Activated B cell treated with CpG ODN at 0.5 μM for 24 hours (primary cell): ENCODE measurements around the gene AFF3. TPM values are rescaled to one million over a fixed set of nuclear protein-coding genes. Genes with fewer than 3 reads are reported as not detected.

Experiments
- ATAC-seq: fragments of 200-7000 bp; cut with Tn5 transposase; one replicate; pipeline ENCODE4 v1.10.0; 2021; ENCODE audit warnings: low read depth, mild to moderate bottlenecking, moderate library complexity
- CTCF ChIA-PET: fragments of 350-600 bp; sonication (Branson Sonifier 250); formaldehyde crosslinking; loops from one replicate; lab custom pipeline; 2021; ENCODE audit warnings: antibody characterized with exemption; lab: Charles Lee
- POLR2A ChIA-PET: fragments of 350-600 bp; sonication (Branson Sonifier 250); formaldehyde crosslinking; loops from one replicate; lab custom pipeline; 2021; ENCODE audit warnings: antibody characterized with exemption; lab: Charles Lee
- DNase-seq: peaks from one replicate; pipeline ENCODE4 v3.0.0; 2022
- H3K27ac Mint-ChIP-seq: one replicate; pipeline ENCODE4 v1.8.0; 2020; ENCODE audit warnings: mixed read lengths
- H3K27me3 Mint-ChIP-seq: one replicate; pipeline ENCODE4 v1.8.0; 2021; ENCODE audit warnings: mixed read lengths
- H3K36me3 Mint-ChIP-seq: one replicate; pipeline ENCODE4 v1.8.0; 2021; ENCODE audit warnings: low read depth, mixed read lengths
- H3K4me1 Mint-ChIP-seq: one replicate; pipeline ENCODE4 v1.8.0; 2021; ENCODE audit warnings: mixed read lengths
- H3K4me3 Mint-ChIP-seq: one replicate; pipeline ENCODE4 v1.8.0; 2020; ENCODE audit warnings: mild to moderate bottlenecking, mixed read lengths
- H3K9me3 Mint-ChIP-seq: one replicate; pipeline ENCODE4 v1.8.0; 2020; ENCODE audit warnings: mixed read lengths
- intact Hi-C: fragments of 100-400 bp; cut with micrococcal nuclease; formaldehyde crosslinking; loops from one replicate; pipeline ENCODE4 v1.15.1; 2024
- total RNA-seq: library from RNA; stranded (reverse); gene quantifications from 2 replicates; pipeline ENCODE4 v1.2.3, GENCODE V29; 2022
- TF ChIP-seq, protein P1 (sequence below): fragments of 200-600 bp; IDR thresholded peaks from one replicate; pipeline ENCODE4 v1.8.0; 2022; ENCODE audit warnings: antibody characterized with exemption, mild to moderate bottlenecking

The AFF3 gene
- total RNA-seq, 1 donor from 2014 or later, result 271 TPM

DNA sequence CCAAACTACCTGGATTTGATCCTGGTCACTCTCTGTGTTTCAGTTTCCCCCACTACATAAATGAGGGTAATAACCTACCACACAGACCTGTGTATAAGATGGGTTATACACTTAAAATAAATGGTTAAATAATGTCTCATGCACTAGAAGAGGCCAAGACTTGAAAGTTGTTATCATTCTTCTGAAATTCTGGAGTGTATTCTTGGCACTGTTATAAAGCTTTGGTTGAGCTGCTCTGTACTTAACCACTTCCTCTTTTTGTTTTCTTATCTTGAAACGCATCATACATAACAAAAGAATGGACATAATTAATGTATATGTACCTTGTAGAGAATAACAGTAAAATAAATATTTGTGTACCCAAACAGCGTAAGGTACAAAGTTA, 281.0 kb downstream of the AFF3 start:
- no peak for DNase-seq
- POLR2A ChIA-PET, result no interaction called here
- Mint-ChIP-seq H3K4me1 (peaks cover 73% of the 10 kb centered on the region), H3K9me3 (no peaks in the 10 kb centered on the region), H3K36me3 (peaks cover 33% of the 10 kb centered on the region), H3K27ac (no peak overlapping the region), H3K27me3 (no peaks in the 10 kb centered on the region), H3K4me3 (peak overlapping the region; percentile 41)
- ATAC-seq, result peak; percentile 73
- intact Hi-C loops, result loop anchor here (10.0 kb wide), 1 partner anchor 383 kb away; no protein-coding TSS in a partner anchor
- CTCF ChIA-PET, result no interaction called here
- TF ChIP-seq, protein P1, sequence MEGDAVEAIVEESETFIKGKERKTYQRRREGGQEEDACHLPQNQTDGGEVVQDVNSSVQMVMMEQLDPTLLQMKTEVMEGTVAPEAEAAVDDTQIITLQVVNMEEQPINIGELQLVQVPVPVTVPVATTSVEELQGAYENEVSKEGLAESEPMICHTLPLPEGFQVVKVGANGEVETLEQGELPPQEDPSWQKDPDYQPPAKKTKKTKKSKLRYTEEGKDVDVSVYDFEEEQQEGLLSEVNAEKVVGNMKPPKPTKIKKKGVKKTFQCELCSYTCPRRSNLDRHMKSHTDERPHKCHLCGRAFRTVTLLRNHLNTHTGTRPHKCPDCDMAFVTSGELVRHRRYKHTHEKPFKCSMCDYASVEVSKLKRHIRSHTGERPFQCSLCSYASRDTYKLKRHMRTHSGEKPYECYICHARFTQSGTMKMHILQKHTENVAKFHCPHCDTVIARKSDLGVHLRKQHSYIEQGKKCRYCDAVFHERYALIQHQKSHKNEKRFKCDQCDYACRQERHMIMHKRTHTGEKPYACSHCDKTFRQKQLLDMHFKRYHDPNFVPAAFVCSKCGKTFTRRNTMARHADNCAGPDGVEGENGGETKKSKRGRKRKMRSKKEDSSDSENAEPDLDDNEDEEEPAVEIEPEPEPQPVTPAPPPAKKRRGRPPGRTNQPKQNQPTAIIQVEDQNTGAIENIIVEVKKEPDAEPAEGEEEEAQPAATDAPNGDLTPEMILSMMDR, result no peak

DNA sequence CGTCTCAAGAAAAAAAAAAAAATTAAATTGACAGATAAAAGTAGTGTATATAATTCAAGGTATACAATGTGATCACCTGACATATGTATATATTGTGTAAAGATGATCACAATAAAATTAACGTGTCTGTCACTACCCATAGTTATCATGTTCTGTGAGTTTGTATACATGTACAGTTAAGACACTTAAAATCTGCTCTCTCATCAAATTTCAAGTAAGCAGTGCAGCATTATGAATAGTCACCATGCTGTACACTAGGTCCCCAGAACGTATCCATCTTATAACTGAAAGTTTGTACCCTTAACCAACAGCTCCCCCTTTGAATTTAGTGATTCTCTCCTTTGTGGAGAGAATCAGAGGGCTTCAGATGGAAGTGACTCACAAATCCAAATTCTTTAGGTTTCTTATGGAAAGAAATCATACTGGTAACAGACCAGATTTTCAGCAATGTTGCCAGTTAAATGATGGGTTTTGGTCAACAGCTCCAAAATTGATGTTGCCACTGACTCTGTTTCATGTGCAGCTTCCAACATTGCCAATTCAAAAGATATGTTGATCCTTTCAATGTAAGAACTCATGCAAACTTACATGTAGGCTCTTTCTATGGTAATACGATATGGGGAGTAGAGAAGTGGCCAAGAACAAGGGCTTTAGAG, 281.5 kb downstream of the AFF3 start:
- Mint-ChIP-seq H3K4me3 (peak overlapping the region; percentile 41), H3K36me3 (peaks cover 33% of the 10 kb centered on the region), H3K9me3 (no peaks in the 10 kb centered on the region), H3K27ac (peak overlapping the region; percentile 41), H3K27me3 (no peaks in the 10 kb centered on the region), H3K4me1 (peaks cover 69% of the 10 kb centered on the region)
- POLR2A ChIA-PET, result no interaction called here
- TF ChIP-seq, protein P1, result no peak
- intact Hi-C loops, result loop anchor here (10.0 kb wide), 1 partner anchor 384 kb away; no protein-coding TSS in a partner anchor
- CTCF ChIA-PET, result no interaction called here
- ATAC-seq (peak; percentile 28), DNase-seq (no peak)

DNA sequence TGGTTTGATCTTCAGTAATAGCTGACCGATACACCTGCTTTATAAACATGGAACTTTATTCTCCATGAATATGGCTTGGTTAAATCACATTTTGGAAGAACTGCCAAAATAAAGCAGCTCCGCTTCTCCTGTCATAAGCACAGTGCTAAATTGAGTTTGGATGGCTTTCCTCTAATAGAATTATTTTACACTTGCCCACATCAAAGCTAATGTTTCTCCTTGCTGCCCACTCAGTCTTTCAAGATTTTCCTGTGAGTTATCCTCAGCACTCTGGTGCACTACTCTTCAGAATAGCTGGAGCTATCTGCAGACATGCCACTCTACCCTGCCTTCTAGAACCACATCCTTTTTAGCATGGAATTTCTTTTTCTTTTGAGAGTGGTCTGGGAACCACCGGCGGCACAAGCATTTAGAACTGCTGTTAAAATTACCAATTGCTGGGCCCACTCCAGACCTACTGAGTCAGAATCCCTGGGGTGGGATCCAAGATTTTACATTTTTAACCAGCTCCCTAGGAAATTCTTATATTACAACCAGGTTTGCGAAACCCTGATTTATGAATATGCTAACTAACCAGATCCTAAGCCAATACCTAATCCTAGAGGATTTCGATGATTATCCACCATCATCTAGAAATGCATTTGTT, 283.3 kb downstream of the AFF3 start:
- Mint-ChIP-seq H3K9me3 (no peaks in the 10 kb centered on the region), H3K4me1 (peaks cover 58% of the 10 kb centered on the region), H3K27me3 (no peaks in the 10 kb centered on the region), H3K36me3 (peaks cover 36% of the 10 kb centered on the region), H3K4me3 (no peak overlapping the region), H3K27ac (no peak overlapping the region)
- ChIA-PET POLR2A (no interaction called here), CTCF (interaction anchor here (1.3 kb wide), 1 partner anchor 402 kb away, joined by 4 read pairs; no protein-coding TSS in a partner anchor)
- TF ChIP-seq, protein P1, result no peak
- DNase-seq (no peak), ATAC-seq (no peak)
- intact Hi-C loops, result no loop called here

DNA sequence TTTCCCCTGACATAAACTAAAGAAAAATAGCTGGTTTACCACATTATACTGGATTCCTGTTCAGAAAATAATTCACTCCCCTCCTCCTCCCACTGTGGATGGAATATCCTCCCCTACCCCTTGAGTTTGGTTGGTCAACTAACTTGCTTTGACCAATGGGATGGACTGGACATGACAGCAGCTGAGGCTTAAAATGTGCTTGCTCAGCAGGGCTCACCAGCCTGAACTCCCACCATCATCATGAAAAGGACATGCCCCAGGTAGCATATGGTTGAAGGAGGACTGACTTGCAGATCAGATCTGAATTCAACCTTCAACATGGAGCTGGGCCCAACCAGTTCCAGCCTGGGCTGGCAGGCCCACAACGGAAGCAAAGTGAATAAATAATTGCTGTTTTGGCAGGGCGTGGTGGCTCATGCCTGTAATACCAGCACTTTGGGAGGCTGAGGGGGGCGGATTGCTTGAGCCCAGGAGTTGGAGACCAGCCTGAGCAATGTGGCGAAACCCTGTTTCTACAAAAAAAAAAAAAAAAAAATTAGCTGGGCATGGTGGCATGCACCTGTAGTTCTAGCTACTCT, 284.4 kb downstream of the AFF3 start:
- TF ChIP-seq, protein P1, result no peak
- Mint-ChIP-seq H3K27me3 (no peaks in the 10 kb centered on the region), H3K4me1 (peaks cover 47% of the 10 kb centered on the region), H3K4me3 (no peak overlapping the region), H3K27ac (no peak overlapping the region), H3K36me3 (peaks cover 43% of the 10 kb centered on the region), H3K9me3 (no peaks in the 10 kb centered on the region)
- ATAC-seq (no peak), DNase-seq (no peak)
- ChIA-PET POLR2A (no interaction called here), CTCF (interaction anchor here (1.3 kb wide), 1 partner anchor 403 kb away, joined by 4 read pairs; no protein-coding TSS in a partner anchor)
- intact Hi-C loops, result no loop called here

DNA sequence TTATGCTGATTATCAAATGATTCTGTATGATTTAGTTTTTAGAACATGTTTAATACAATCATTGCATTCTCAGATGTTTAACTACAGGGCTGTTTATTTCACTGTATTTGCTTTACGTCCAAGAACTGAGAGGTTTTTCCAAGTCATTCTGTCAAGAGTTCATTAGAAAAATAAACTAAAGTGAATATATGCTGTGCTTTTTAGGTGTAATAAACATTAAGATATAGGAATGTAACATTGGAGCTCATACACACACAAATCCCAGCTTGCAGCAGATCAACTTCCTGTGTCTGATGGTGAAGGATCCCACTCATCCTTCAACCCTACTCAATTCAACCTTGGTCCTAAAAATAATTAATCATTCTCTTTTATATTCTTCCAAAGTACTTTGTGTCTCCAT, 285.0 kb downstream of the AFF3 start:
- intact Hi-C loops, result no loop called here
- POLR2A ChIA-PET, result no interaction called here
- H3K27ac Mint-ChIP-seq, result no peak overlapping the region
- H3K4me1 Mint-ChIP-seq, result peaks cover 41% of the 10 kb centered on the region
- CTCF ChIA-PET, result no interaction called here
- H3K27me3 Mint-ChIP-seq, result no peaks in the 10 kb centered on the region
- H3K9me3 Mint-ChIP-seq, result no peaks in the 10 kb centered on the region
- TF ChIP-seq, protein P1, result no peak
- ATAC-seq (no peak), DNase-seq (no peak)
- H3K4me3 Mint-ChIP-seq, result no peak overlapping the region
- H3K36me3 Mint-ChIP-seq, result peaks cover 44% of the 10 kb centered on the region
